Fibroblast of villous mesenchyme (primary cell): Measurements from ENCODE around the gene UBE2E1. TPM values are rescaled to one million over a fixed set of nuclear protein-coding genes. Genes with fewer than 3 reads are reported as not detected.

Source experiments
- DNase-seq: peaks from one replicate; pipeline ENCODE4 v3.0.0-alpha.2; 2010; ENCODE audit warnings: low read depth
- H3K4me3 ChIP-seq: 2 replicates; pipeline ENCODE4 v1.5.1; 2011; ENCODE audit warnings: low read depth, mild to moderate bottlenecking, low read length
- total RNA-seq: library from RNA; depleted of rRNA; stranded (reverse); fragments of >200 nt; gene quantifications from 2 replicates; pipeline ENCODE4 v1.2.3, GENCODE V29; 2012
- TF ChIP-seq, protein P1 (sequence below): IDR thresholded peaks from 2 replicates; pipeline ENCODE4 v1.5.1; 2012; ENCODE audit warnings: low read depth, mild to moderate bottlenecking, low read length; ENCODE audit not compliant: insufficient read depth

UBE2E1 gene
- total RNA-seq, 1 donor: 69.5 TPM

DNA sequence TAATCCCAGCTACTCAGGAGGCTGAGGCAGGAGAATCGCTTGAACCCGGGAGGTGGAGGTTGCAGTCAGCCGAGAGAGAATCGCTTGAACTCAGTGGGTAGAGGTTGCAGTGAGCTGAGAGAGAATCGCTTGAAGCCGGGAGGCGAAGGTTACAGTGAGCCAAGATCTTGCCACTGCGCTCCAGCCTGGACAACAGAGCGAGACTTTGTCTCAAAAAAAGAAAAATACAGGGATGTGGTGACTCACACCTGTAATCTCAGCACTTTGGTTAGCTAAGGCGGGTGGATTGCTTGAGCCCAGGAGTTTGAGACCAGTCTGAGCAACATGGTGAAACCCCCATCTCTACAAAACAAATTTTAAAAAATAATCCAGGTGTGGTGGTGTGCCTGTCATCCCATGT, 26.8 kb downstream of the UBE2E1 start:
- H3K4me3 ChIP-seq: no peak overlapping the region
- TF ChIP-seq, protein P1, sequence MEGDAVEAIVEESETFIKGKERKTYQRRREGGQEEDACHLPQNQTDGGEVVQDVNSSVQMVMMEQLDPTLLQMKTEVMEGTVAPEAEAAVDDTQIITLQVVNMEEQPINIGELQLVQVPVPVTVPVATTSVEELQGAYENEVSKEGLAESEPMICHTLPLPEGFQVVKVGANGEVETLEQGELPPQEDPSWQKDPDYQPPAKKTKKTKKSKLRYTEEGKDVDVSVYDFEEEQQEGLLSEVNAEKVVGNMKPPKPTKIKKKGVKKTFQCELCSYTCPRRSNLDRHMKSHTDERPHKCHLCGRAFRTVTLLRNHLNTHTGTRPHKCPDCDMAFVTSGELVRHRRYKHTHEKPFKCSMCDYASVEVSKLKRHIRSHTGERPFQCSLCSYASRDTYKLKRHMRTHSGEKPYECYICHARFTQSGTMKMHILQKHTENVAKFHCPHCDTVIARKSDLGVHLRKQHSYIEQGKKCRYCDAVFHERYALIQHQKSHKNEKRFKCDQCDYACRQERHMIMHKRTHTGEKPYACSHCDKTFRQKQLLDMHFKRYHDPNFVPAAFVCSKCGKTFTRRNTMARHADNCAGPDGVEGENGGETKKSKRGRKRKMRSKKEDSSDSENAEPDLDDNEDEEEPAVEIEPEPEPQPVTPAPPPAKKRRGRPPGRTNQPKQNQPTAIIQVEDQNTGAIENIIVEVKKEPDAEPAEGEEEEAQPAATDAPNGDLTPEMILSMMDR: no peak
- DNase-seq: no peak

DNA sequence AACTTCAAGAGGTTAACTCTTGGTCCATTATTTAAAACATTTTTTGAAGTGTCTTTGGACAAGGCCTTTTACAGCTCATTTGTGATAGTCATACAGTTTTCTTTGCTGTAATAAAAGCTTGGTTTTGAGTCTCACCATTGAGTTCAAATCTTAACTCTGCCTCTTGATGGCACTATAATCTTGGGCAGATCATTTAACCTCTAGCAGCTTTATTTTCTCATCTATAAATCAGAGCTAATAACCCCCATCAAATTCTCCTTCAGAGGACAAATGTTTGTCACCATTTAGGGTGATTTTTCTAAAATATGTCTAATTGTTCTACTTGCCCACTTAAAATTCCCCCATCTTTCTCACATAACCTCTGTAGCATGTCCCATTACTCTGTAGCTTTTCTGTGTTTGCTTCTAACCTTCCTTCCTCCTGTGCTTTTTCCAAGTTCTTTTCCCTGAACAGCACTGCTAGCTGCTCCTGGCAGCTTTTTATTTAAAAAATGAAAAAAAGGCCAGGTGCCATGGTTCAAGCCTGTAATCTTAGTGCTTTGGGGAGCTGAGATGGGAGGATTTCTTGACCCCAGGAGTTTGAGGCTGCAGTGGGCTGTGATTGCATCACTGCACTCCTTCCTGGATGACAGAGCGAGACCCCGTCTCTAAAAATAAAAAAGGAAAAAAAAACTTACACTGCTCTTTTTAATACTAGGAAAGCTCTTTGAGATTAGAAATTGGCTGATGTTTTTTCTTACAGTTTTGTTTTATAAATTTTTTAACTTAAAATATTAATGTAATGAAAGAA, 28.5 kb downstream of the UBE2E1 start:
- no peak overlapping the region for H3K4me3 ChIP-seq
- TF ChIP-seq, protein P1: peak; percentile 27
- DNase-seq: no peak

DNA sequence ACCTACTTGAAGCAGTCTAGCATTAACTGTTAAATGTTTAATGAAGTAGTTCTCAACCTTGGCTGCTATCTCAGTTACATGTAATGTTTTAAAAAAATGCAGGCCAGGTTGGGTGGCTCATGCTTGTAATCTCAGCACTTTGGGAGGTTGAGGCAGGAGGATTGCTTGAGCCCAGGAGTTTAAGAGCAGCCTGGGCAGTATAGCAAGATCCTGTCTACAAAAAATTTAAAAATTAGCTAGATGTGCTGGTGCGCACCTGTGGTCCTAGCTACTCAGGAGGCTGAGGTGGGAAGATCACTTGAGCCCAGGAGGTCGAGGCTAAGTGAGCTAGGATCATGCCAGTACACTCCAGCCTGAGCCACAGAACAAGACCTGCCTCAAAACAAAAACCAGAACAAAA, 29.3 kb downstream of the UBE2E1 start:
- H3K4me3 ChIP-seq: no peak overlapping the region
- TF ChIP-seq, protein P1: no peak
- no peak for DNase-seq

DNA sequence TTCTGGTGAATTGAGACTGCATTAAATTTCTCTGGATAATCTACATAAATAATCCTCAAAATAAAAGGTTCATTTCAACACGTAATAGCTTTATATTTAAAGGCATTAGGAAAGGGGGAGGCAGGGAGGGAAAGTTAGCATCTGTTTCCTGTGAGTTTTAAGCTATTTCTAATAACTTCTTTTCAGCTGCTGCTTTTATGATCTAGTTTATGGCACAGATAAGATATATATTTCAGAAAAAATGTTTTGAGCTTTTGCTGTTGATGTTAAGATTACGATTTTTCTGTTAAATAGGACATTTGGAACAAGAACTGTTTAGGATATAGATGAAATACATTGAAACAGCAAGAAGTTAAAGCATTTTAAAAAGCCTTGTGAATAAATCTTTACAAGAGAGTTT, 30.0 kb downstream of the UBE2E1 start:
- no peak overlapping the region for H3K4me3 ChIP-seq
- TF ChIP-seq, protein P1: no peak
- peak; percentile 73 for DNase-seq

DNA sequence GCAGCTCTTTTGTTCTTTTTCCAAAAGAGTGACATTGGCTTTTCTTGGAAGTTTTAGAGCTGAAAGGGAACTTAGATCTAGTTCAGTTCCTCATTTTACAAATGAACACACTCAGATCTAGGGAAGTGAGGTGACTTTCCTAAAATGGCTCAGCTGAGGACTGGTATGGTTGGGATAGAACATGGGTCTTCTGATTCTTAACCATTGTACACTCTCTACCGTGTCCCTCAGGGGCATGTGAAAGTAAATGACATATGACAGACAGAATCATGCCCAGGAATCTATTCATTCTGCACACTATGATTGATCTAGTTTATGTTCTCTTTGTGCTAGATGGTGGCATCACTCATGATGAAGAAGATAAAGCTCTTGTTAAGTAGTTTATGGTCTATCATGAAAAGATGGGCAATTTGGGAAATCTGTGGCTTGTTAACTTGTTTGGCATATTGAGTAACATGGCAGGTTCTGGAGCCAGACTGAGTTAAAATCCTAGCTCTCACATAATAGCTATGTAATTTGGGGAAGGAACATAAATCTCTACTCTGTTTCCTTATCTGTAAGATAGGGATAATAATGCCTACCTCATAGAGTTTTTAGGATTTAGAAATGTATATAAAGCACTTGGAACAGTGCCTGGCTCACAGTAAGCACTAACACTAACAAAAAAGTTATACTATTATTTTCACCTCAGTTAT, 30.9 kb downstream of the UBE2E1 start:
- DNase-seq: peak; percentile 49
- TF ChIP-seq, protein P1: no peak
- no peak overlapping the region for H3K4me3 ChIP-seq

DNA sequence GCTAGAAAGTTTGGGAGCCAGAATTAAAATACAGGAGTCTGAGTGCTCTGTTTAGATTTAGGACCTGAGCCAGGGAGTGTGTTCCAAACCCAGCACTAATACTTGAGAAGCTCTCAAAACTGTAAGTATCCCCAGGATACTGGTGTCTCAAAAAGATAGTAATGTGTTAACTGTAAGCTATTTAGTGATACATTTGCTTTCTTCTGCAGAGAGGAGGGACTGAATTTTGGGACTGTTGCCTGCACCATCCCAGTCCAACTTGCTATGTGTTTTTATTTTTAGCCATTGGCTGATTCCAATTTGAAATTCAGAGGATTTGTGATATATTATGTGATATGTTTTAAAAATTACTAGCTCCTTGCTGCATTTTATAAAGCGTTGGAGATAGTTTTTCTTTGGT, 31.5 kb downstream of the UBE2E1 start:
- TF ChIP-seq, protein P1: no peak
- DNase-seq: no peak
- no peak overlapping the region for H3K4me3 ChIP-seq
